ENCODE data around the gene DDX10.

The DDX10 gene

GRCh38 chr11:108947654-108948570, 283.0 kb downstream of the DDX10 start:
- no peak for TF ChIP-seq ZFX (IDR thresholded peaks at IDR 0.05)
- no peak for TF ChIP-seq CTCF (conservative IDR thresholded peaks at IDR 0.05)
- H3K27ac ChIP-seq = no peak overlapping the region

- TF ChIP-seq CTCF (conservative IDR thresholded peaks at IDR 0.05) (no peak), ZFX (IDR thresholded peaks at IDR 0.05) (no peak)
- no peak overlapping the region for H3K27ac ChIP-seq
Measured at GRCh38 chr11:108958368-108959104, 293.7 kb downstream of the DDX10 start.

- H3K27ac ChIP-seq = no peak overlapping the region
- TF ChIP-seq CTCF (conservative IDR thresholded peaks at IDR 0.05) = no peak
- no peak for TF ChIP-seq ZFX (IDR thresholded peaks at IDR 0.05)
Measured at GRCh38 chr11:108959105-108959761, 294.4 kb downstream of the DDX10 start.

GRCh38 chr11:108959874-108960273, 295.0 kb downstream of the DDX10 start:
- no peak for TF ChIP-seq CTCF (conservative IDR thresholded peaks at IDR 0.05)
- no peak for TF ChIP-seq ZFX (IDR thresholded peaks at IDR 0.05)
- H3K27ac ChIP-seq = no peak overlapping the region

- H3K27ac ChIP-seq = no peak overlapping the region
- TF ChIP-seq CTCF (conservative IDR thresholded peaks at IDR 0.05) (no peak), ZFX (IDR thresholded peaks at IDR 0.05) (no peak)
Measured at GRCh38 chr11:108960501-108960900, 295.6 kb downstream of the DDX10 start.

GRCh38 chr11:108961095-108961494, 296.2 kb downstream of the DDX10 start:
- H3K27ac ChIP-seq = no peak overlapping the region
- TF ChIP-seq ZFX (IDR thresholded peaks at IDR 0.05) (no peak), CTCF (conservative IDR thresholded peaks at IDR 0.05) (no peak)
